Mucosa of descending colon (tissue), 3 donors: Measurements from ENCODE around the gene PPP1CB. TPM values are rescaled to one million over a fixed set of nuclear protein-coding genes. Genes with fewer than 3 reads are reported as not detected.
A peak's percentile ranks its signal among the peaks of the same experiment; 100 is the strongest.

Experiments used
- ATAC-seq: fragments of 200-7000 bp; cut with Tn5 transposase; one replicate; pipeline ENCODE4 v1.9.1; 2020; ENCODE audit warnings: mild to moderate bottlenecking, moderate library complexity
- DNase-seq, 3 donors: peaks; one replicate each; pipeline ENCODE4 v3.0.0-alpha.2; 2020
- H3K36me3 ChIP-seq: fragments of 200-600 bp; one replicate; pipeline ENCODE4 v1.8.0; 2021; ENCODE audit warnings: low read depth, mild to moderate bottlenecking
- H3K4me1 ChIP-seq: fragments of 200-600 bp; one replicate; pipeline ENCODE4 v1.8.0; 2021; ENCODE audit warnings: low read depth, mild to moderate bottlenecking
- H3K4me3 ChIP-seq: fragments of 200-600 bp; one replicate; pipeline ENCODE4 v1.8.0; 2021; ENCODE audit warnings: mild to moderate bottlenecking
- H3K9me3 ChIP-seq: fragments of 200-600 bp; one replicate; pipeline ENCODE4 v1.8.0; 2021; ENCODE audit warnings: mild to moderate bottlenecking
- CTCF ChIP-seq: fragments of 200-600 bp; IDR thresholded peaks from one replicate; pipeline ENCODE4 v1.8.0; 2022; ENCODE audit warnings: antibody characterized with exemption, mild to moderate bottlenecking
- intact Hi-C, 2 donors: fragments of 100-400 bp; cut with DNase I in 1 of 2; cut with micrococcal nuclease in 1 of 2; formaldehyde crosslinking; loops; one replicate each; pipeline versions ENCODE4 v1.11.0 to v1.11.1; 2022; cut with DNase I, micrococcal nuclease
- total RNA-seq, 3 donors: library from RNA; stranded (reverse); fragmentation: NEBNext Ultra II Directional in 2 of 3; extraction: Animal tissue kit (Norgen Biotek cat#: 25700) in 2 of 3; gene quantifications; one replicate each; pipeline versions ENCODE4 v1.2.1 to v1.2.4, GENCODE V29; 2021 to 2023
- donor health status: DM: no; HTN: no; CAD: no; lungs with moderate emphysema.
- donor health status: DM: no; HTN: no; CAD: no.
- donor health status: DM: no; HTN: yes; CAD: no.

PPP1CB gene
- total RNA-seq, 3 donors from 2014 or later: 302 to 439 (median 308) TPM

- intact Hi-C loops: no loop called here
- DNase-seq (peak in 1 of 3 donors; percentile 84), ATAC-seq (peak; percentile 93)
- no peaks in the 10 kb centered on the region for H3K9me3 ChIP-seq
- no peaks in the 10 kb centered on the region for H3K4me1 ChIP-seq
- no peaks in the 10 kb centered on the region for H3K36me3 ChIP-seq
- H3K4me3 ChIP-seq: no peak overlapping the region
- TF ChIP-seq CTCF: peak; percentile 47
Measured at GRCh38 chr2:28821295-28821958, 69.8 kb downstream of the PPP1CB start.

- H3K9me3 ChIP-seq: no peaks in the 10 kb centered on the region
- no peak for TF ChIP-seq CTCF
- no peak overlapping the region for H3K4me3 ChIP-seq
- ATAC-seq (no peak), DNase-seq (no peak)
- intact Hi-C loops: no loop called here
- H3K4me1 ChIP-seq: no peaks in the 10 kb centered on the region
- no peaks in the 10 kb centered on the region for H3K36me3 ChIP-seq
Measured at GRCh38 chr2:28822036-28822435, 70.4 kb downstream of the PPP1CB start.

- no peaks in the 10 kb centered on the region for H3K4me1 ChIP-seq
- H3K36me3 ChIP-seq: no peaks in the 10 kb centered on the region
- no peaks in the 10 kb centered on the region for H3K9me3 ChIP-seq
- no peak for DNase-seq
- intact Hi-C loops: no loop called here
- TF ChIP-seq CTCF: no peak
- no peak for ATAC-seq
- H3K4me3 ChIP-seq: no peak overlapping the region
Measured at GRCh38 chr2:28824207-28824606, 72.6 kb downstream of the PPP1CB start.

- no peaks in the 10 kb centered on the region for H3K4me1 ChIP-seq
- DNase-seq: no peak
- TF ChIP-seq CTCF: no peak
- no peaks in the 10 kb centered on the region for H3K36me3 ChIP-seq
- intact Hi-C loops: no loop called here
- no peak for ATAC-seq
- H3K9me3 ChIP-seq: no peaks in the 10 kb centered on the region
- H3K4me3 ChIP-seq: no peak overlapping the region
Measured at GRCh38 chr2:28824870-28825269, 73.2 kb downstream of the PPP1CB start.

GRCh38 chr2:28828382-28828781, 76.8 kb downstream of the PPP1CB start:
- Histone ChIP-seq H3K4me3 (no peak overlapping the region), H3K36me3 (no peaks in the 10 kb centered on the region), H3K4me1 (no peaks in the 10 kb centered on the region), H3K9me3 (no peaks in the 10 kb centered on the region)
- TF ChIP-seq CTCF: no peak
- ATAC-seq (no peak), DNase-seq (no peak)
- intact Hi-C loops: no loop called here
